ENCODE data around the gene SAAL1. TPM values are rescaled to one million over a fixed set of nuclear protein-coding genes. Genes with fewer than 3 reads are reported as not detected.

The SAAL1 gene
- total RNA-seq, 2 experiments from 2014 or later = 48.0 to 51.9 TPM

Other genes with a start within 250 kb of the SAAL1 start
- 10 to 100 TPM; 27.5 to 27.7 TPM for gene SERGEF, start 93.0 kb downstream of the SAAL1 start, total RNA-seq
- under 1 TPM; 0.38 to 0.50 TPM for gene TPH1, start 59.8 kb downstream of the SAAL1 start, total RNA-seq
- gene MRGPRX3, start 26.5 kb upstream of the SAAL1 start, total RNA-seq = not detected
- gene MRGPRX4, start 66.8 kb upstream of the SAAL1 start, total RNA-seq = not detected
- not detected for gene SAA4, start 130.7 kb upstream of the SAAL1 start, total RNA-seq
- gene SAA2, start 142.6 kb upstream of the SAAL1 start, total RNA-seq = not detected
- not detected for gene SAA1, start 160.2 kb upstream of the SAAL1 start, total RNA-seq
- gene HPS5, start 216.1 kb upstream of the SAAL1 start, total RNA-seq = 10 to 100 TPM; 16.1 to 16.5 TPM
- gene GTF2H1, start 216.5 kb upstream of the SAAL1 start, total RNA-seq = 10 to 100 TPM; 64.0 to 65.7 TPM

Measured in activated CD8-positive, alpha-beta memory T cell treated with anti-CD3 and anti-CD28 coated beads for 36 hours (primary cell).